PC-9 (cell line): ENCODE results near the gene IFNA4.
"Not testable (repeated sequence)": the region's sequence is repeated elsewhere in the genome, so short reads cannot be mapped to it uniquely, and the experiment has no call there.

Source experiments
- CTCF ChIP-seq: fragments of 200-600 bp; sonication (generic); conservative IDR thresholded peaks from 2 replicates; pipeline ENCODE4 v1.6.1; 2017; ENCODE audit warnings: mixed run types, antibody characterized with exemption, mild to moderate bottlenecking, moderate library complexity
- EZH2 ChIP-seq: fragments of 200-600 bp; sonication (generic); IDR thresholded peaks from 2 replicates; pipeline ENCODE4 v1.8.0; 2017; ENCODE audit warnings: antibody characterized with exemption, low read depth

GRCh38 chr9:21187487-21187886 lies at the start of gene IFNA4:
- TF ChIP-seq CTCF, EZH2: not testable (repeated sequence)
